Measurements from ENCODE around the gene FUZ. TPM values are rescaled to one million over a fixed set of nuclear protein-coding genes. Genes with fewer than 3 reads are reported as not detected.

FUZ gene
- total and polyA plus RNA-seq, 2 donors (not counting 1 experiment from before 2014, with no cell fraction given), result 30.2 to 31.5 TPM

DNA sequence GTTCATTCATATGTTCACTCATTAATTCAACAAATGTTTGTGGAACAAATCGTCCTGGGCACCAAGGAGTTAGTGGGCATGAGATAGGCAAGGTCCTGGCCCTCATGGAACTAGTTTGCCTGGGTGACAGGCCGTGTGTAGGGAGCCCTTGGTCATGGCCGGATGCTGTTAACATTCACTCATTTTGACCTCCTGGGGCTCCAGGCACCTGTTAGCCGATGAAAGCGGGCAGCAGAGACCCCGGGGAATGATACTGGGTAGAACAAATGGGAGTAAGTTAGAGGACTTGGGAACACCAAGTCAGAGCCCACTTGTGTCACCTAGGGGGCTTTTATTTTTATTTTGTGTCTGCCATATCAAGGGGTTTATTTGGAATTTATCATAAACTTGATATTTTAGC is 11.6 kb upstream of the FUZ start:
- TF ChIP-seq EZH2 (IDR thresholded peaks at IDR 0.05; ENCODE audit: borderline replicate concordance, insufficient read depth, low read depth, low read length, poor library complexity, severe bottlenecking), result no peak
- TF ChIP-seq, protein P1, sequence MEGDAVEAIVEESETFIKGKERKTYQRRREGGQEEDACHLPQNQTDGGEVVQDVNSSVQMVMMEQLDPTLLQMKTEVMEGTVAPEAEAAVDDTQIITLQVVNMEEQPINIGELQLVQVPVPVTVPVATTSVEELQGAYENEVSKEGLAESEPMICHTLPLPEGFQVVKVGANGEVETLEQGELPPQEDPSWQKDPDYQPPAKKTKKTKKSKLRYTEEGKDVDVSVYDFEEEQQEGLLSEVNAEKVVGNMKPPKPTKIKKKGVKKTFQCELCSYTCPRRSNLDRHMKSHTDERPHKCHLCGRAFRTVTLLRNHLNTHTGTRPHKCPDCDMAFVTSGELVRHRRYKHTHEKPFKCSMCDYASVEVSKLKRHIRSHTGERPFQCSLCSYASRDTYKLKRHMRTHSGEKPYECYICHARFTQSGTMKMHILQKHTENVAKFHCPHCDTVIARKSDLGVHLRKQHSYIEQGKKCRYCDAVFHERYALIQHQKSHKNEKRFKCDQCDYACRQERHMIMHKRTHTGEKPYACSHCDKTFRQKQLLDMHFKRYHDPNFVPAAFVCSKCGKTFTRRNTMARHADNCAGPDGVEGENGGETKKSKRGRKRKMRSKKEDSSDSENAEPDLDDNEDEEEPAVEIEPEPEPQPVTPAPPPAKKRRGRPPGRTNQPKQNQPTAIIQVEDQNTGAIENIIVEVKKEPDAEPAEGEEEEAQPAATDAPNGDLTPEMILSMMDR (IDR thresholded peaks at IDR 0.05), result no peak
- Histone ChIP-seq H3K4me1 (ENCODE audit: control insufficient read depth in 2 of 2, insufficient read depth in 2 of 2, low read length in 2 of 2) (peaks cover 6 to 11% of the 10 kb centered on the region in 2 donors), H3K9ac (ENCODE audit: low read length) (no peak overlapping the region), H3K27ac (ENCODE audit: low read length in 2 of 2) (no peak overlapping the region), H4K20me1 (ENCODE audit: control insufficient read depth, insufficient read depth, low read length, poor library complexity, severe bottlenecking) (peaks cover 86% of the 10 kb centered on the region), H3K27me3 (replicated peaks in 1 of 4; ENCODE audit: control extremely low read depth in 1 of 4, control insufficient read depth in 3 of 4, insufficient read depth in 4 of 4, low read length in 3 of 4) (no peaks in the 10 kb centered on the region), H3K4me2 (replicated peaks; ENCODE audit: low read depth, low read length, poor library complexity, severe bottlenecking) (no peak overlapping the region), H3K9me3 (ENCODE audit: control extremely low read depth in 1 of 3, control insufficient read depth in 2 of 3, insufficient read depth in 1 of 3, low read length in 2 of 3) (peaks cover 0 to 2% (median 0%) of the 10 kb centered on the region in 3 donors), H3K79me2 (ENCODE audit: control insufficient read depth, insufficient read depth, low read length) (peaks cover 89% of the 10 kb centered on the region), H2AFZ (ENCODE audit: insufficient read depth, low read depth, low read length, poor library complexity, severe bottlenecking) (no peak overlapping the region), H3K36me3 (replicated peaks in 1 of 2; ENCODE audit: control extremely low read depth in 1 of 2, control insufficient read depth in 1 of 2, extremely low read depth in 1 of 2, insufficient read depth in 2 of 2, low read length in 1 of 2) (peaks cover 2 to 61% of the 10 kb centered on the region in 2 experiments), H3K4me3 (ENCODE audit: control extremely low read depth in 1 of 5, extremely low read depth in 1 of 5, insufficient read depth in 1 of 5, low read depth in 2 of 5, low read length in 4 of 5) (no peak overlapping the region)
- Mint-ChIP-seq H3K27ac (no peak overlapping the region), H3K27me3 (no peaks in the 10 kb centered on the region), H3K9me3 (ENCODE audit: insufficient read depth) (no peaks in the 10 kb centered on the region), H3K4me1 (peaks cover 19% of the 10 kb centered on the region), H3K4me3 (no peak overlapping the region)
- intact Hi-C loops (cut with micrococcal nuclease), result no loop called here
- ChIA-PET CTCF (no interaction called here), POLR2A (no interaction called here)
- ATAC-seq (ENCODE audit: low read depth) (no peak), DNase-seq (no peak)
- 99% methylated on average over 6 of the region's 6 CpGs for WGBS (ENCODE audit: insufficient coverage)

- H3K9ac ChIP-seq (ENCODE audit: low read length), result no peak overlapping the region
- TF ChIP-seq EZH2 (IDR thresholded peaks at IDR 0.05; ENCODE audit: borderline replicate concordance, insufficient read depth, low read depth, low read length, poor library complexity, severe bottlenecking), result no peak
- TF ChIP-seq, protein P1 (IDR thresholded peaks at IDR 0.05), result no peak
- H3K36me3 ChIP-seq (replicated peaks in 1 of 2; ENCODE audit: control extremely low read depth in 1 of 2, control insufficient read depth in 1 of 2, extremely low read depth in 1 of 2, insufficient read depth in 2 of 2, low read length in 1 of 2), result peaks cover 2 to 49% of the 10 kb centered on the region in 2 experiments
- H3K4me3 ChIP-seq (ENCODE audit: control extremely low read depth in 1 of 5, extremely low read depth in 1 of 5, insufficient read depth in 1 of 5, low read depth in 2 of 5, low read length in 4 of 5), result no peak overlapping the region
- ChIA-PET POLR2A (interaction anchor here (1.2 kb wide), 1 partner anchor 20 kb away, joined by 3 read pairs; no protein-coding TSS in a partner anchor), CTCF (no interaction called here)
- intact Hi-C loops (cut with micrococcal nuclease), result no loop called here
- no peak for ATAC-seq (ENCODE audit: low read depth)
- H3K27ac ChIP-seq (ENCODE audit: low read length in 2 of 2), result no peak overlapping the region
- no peak overlapping the region for H2AFZ ChIP-seq (ENCODE audit: insufficient read depth, low read depth, low read length, poor library complexity, severe bottlenecking)
- Mint-ChIP-seq H3K27ac (peak overlapping the region; percentile 37), H3K9me3 (ENCODE audit: insufficient read depth) (no peaks in the 10 kb centered on the region), H3K4me1 (peaks cover 31% of the 10 kb centered on the region), H3K4me3 (peak overlapping the region; percentile 17), H3K27me3 (no peaks in the 10 kb centered on the region)
- no peak for DNase-seq
- H3K79me2 ChIP-seq (ENCODE audit: control insufficient read depth, insufficient read depth, low read length), result peaks cover 93% of the 10 kb centered on the region
- no peak overlapping the region for H3K4me2 ChIP-seq (replicated peaks; ENCODE audit: low read depth, low read length, poor library complexity, severe bottlenecking)
- H3K4me1 ChIP-seq (ENCODE audit: control insufficient read depth in 2 of 2, insufficient read depth in 2 of 2, low read length in 2 of 2), result peaks cover 16 to 23% of the 10 kb centered on the region in 2 donors
- peaks cover 0 to 1% (median 0%) of the 10 kb centered on the region in 3 donors for H3K9me3 ChIP-seq (ENCODE audit: control extremely low read depth in 1 of 3, control insufficient read depth in 2 of 3, insufficient read depth in 1 of 3, low read length in 2 of 3)
- WGBS (ENCODE audit: insufficient coverage), result 85% methylated on average over 8 of the region's 12 CpGs
- peaks cover 86% of the 10 kb centered on the region for H4K20me1 ChIP-seq (ENCODE audit: control insufficient read depth, insufficient read depth, low read length, poor library complexity, severe bottlenecking)
- H3K27me3 ChIP-seq (replicated peaks in 1 of 4; ENCODE audit: control extremely low read depth in 1 of 4, control insufficient read depth in 3 of 4, insufficient read depth in 4 of 4, low read length in 3 of 4), result no peaks in the 10 kb centered on the region
These were observed 10.4 kb upstream of the FUZ start for GRCh38 chr19:49823472-49823871.
